Kidney capillary endothelial cell (primary cell): Measurements from ENCODE around the gene AVEN.
"Not testable (repeated sequence)": the region's sequence is repeated elsewhere in the genome, so short reads cannot be mapped to it uniquely, and the experiment has no call there.

ENCODE experiments used
- DNase-seq: peaks from one replicate; pipeline ENCODE4 v3.0.0-alpha.2; 2018; ENCODE audit warnings: low spot score

Gene AVEN

GRCh38 chr15:33848011-33848410 lies 191.0 kb downstream of the AVEN start:
- no peak for DNase-seq

GRCh38 chr15:33846862-33847261 lies 192.1 kb downstream of the AVEN start:
- DNase-seq: no peak

- no peak for DNase-seq
Measured at GRCh38 chr15:33846142-33846541, 192.9 kb downstream of the AVEN start.

GRCh38 chr15:33844597-33844996 lies 194.4 kb downstream of the AVEN start:
- no peak for DNase-seq

- no peak for DNase-seq
Measured at GRCh38 chr15:33844186-33844585, 194.8 kb downstream of the AVEN start.

DNA sequence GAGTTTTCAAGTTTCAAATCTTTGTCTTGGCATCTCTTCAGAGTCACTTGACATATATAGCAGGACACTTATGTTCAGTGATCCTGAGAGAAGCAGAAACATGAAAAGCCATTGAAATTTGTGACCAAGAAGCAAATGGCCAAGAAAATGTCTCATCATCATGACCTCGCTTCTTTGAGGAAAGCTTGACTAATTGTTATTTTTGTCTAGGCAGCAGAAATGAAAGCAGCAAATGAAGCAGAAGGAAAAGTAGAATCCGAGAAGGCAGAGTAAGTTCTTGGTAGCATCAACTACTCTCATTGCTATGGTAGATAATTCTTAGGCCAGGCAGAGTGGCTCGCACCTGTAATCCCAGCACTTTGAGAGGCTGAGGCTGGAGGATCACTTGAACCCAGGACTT lies 198.4 kb downstream of the AVEN start:
- no peak for DNase-seq

DNA sequence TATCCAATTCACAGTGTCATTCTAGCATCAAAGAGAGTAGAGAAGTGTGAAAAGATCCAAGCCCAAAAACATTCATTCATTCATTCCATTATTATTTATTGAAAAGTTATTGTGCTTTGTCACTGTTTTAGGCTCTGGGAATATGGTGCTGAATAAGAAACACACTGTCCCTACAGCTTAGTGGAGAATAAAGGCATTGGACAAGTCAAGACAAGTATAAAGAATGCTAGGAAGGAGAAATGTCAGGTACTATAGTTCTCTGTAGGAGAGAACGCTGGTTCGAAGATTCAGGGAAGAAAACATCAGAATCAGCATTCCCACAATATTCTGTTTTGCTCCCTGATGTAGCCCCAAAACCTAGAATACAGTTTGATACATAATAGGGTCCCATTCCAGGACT lies 199.5 kb downstream of the AVEN start:
- DNase-seq: no peak

DNA sequence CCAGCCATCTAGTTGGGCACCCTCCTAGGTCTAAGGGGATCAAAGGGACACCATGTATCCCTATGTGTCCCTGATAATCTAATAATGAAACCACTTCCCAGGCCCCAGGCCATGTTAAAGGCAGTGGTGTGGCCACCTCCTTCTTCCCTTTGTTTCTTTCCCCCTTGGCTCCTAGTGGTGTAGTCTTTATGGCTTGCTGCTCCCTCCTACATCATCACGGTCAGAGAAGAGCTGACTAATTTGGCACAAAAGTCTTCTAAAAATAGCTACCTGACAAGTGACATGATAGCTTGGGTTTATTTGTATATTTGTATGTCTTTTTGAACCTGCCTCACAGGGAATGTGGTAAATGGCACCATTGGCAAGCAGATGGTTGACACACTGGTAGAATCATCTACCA lies 201.7 kb downstream of the AVEN start:
- DNase-seq: no peak

- DNase-seq: no peak
Measured at GRCh38 chr15:33834892-33835743, 203.9 kb downstream of the AVEN start.

DNA sequence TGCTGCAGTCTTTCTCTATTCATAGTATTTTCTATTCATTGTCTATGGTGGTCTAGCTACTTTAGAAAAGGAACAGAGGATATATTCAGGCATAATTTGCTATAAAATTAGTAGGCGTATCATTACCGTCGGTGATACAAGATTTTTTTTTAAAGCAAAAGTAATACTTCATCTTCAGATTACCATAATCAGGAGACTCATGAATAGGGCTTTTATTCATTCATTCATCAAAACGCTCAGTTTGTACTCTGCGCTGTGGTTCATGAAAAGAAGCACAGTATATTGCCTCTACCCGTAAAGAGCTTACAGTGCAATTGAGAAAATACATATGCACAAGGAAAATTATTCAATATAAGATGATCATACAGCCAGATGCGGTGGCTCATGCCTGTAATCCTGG lies 207.4 kb downstream of the AVEN start:
- no peak for DNase-seq

- no peak for DNase-seq
Measured at GRCh38 chr15:33830351-33830750, 208.7 kb downstream of the AVEN start.

DNA sequence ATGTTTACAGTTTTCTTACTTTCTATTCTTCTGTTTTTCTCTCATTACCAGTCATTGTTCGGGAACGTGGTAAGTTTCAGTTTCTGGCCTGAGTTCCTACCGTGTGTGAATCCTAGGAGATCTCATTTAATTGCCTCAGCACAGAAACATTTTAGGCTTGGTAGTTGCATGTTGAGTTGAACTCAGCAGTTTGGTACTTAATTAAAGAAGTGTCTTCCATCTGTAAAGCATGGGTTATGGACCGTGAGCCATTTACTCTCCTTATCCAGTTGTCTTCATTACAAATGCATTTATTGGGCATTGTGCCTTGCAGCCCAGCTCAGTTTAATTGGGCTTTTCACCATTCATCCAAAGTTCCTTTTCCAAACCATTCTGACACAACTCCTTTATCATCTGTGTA lies 212.8 kb downstream of the AVEN start:
- no peak for DNase-seq

DNA sequence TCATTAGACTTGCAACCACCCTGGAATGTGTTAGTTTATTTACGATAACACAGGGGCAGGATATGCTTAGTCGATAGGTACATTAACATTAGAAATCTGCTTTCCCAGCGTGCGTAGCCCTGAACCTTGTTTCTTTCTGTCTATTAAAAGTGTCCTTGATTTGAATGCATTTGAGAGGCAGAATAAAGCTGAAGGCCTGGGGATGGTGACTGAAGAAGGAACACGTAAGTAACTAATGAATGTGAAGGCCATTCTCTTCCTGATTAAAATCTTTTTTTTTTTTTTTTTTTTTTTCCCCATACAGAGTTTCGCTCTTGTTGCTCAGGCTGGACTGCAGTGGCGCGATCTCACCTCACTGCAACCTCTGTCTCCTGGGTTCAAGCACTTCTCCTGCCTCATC lies 213.6 kb downstream of the AVEN start:
- no peak for DNase-seq

GRCh38 chr15:33823119-33823518 lies 215.9 kb downstream of the AVEN start:
- DNase-seq: no peak

DNA sequence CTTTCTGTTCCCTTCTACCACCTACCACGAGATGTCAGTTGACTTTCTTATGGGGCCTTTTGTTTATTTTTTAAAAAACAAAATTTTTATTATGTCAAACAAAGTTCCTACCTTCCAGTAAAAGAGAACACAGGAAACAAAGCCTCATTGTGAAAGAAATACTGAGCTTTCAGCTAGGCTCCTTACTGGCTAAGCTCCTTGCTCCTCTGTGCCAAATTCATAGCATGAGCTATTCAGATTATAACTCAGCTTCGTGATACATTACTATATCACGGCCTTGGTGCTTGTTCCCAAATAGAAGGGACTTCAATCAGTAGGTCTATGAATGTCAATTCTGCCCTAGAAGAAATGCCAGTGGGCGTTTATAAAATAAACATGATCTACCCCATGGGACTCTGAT lies 216.5 kb downstream of the AVEN start:
- DNase-seq: no peak

- not testable (repeated sequence) for DNase-seq
Measured at GRCh38 chr15:33819499-33819898, 219.5 kb downstream of the AVEN start.
